NCI-H1105 treated with DMSO at 0.1 percent for 48 hours (cell line): ENCODE results near the gene TMEM121.
A peak's percentile ranks its signal among the peaks of the same experiment; 100 is the strongest.
"Not testable (repeated sequence)": the region's sequence is repeated elsewhere in the genome, so short reads cannot be mapped to it uniquely, and the experiment has no call there.

Experiments used
- DNase-seq: peaks from one replicate; lab custom pipeline; 2025; lab: John Stamatoyannopoulos, UW

The TMEM121 gene

DNA sequence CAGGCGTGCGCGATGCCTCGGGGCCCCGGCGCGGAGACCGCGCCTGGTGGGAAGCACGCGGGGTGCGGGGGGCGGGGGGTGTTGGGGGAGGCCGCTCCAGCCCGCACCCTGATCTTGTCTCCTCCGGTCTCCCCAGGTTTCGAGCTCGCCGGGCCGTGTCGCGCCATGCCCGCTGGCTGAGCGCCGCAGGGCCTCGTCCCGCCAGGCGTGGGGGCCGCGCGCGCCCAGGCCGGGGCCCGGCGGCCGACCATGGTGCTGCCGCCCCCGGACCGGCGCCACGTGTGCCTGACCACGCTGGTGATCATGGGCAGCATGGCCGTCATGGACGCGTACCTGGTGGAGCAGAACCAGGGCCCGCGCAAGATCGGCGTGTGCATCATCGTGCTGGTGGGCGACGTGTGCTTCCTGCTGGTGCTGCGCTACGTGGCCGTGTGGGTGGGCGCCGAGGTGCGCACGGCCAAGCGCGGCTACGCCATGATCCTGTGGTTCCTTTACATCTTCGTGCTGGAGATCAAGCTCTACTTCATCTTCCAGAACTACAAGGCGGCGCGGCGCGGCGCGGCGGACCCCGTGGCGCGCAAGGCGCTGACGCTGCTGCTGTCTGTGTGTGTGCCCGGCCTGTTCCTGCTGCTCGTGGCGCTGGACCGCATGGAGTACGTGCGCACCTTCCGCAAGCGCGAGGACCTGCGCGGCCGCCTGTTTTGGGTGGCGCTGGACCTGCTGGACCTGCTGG, 2.4 kb downstream of the TMEM121 start:
- DNase-seq, result no peak

DNA sequence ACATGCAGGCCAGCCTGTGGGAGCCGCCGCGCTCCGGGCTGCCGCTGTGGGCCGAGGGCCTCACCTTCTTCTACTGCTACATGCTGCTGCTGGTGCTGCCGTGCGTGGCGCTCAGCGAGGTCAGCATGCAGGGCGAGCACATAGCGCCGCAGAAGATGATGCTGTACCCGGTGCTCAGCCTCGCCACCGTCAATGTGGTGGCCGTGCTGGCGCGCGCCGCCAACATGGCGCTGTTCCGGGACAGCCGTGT, 2.9 kb downstream of the TMEM121 start:
- DNase-seq, result no peak

- DNase-seq, result no peak
Measured at GRCh38 chr14:105529569-105530284, 3.3 kb downstream of the TMEM121 start.

DNA sequence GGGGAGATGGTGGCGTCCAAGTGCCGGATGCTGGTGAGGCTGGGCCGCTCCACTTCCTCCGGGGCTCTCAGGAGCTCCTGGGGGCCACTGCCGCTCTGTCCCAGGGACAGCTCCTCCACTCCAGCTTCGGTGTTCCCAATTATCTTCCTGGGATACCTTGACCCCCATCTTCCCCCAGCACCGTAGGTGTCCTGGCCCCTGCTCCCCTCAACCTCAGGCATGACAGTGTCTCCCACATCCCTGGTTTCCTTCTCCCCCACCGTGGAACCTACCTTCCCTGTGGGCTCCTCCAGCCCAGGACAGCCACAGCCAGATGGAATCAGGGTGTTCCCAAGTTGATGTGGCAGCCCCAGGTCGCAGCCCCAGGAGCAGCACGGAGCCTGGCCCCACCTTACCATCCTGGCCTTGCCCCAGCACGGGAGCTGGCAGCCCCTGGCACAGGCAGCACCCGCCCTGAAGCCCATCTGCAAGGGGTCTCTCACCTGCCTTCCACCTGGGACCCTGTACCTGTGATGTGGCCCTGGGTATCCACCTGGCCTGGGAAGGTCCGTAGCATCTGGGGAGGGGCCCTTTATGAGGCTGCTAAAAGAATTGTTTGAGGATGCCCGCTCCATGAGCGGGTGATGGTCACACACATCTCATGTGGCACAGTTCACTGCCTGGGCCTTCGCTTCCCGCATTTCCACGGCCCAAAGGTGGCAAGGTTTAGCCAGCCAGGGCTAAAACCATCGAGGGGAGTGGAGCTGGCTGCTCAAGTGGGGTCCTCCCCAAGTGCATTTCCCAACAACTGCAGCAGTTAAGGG, 4.1 kb downstream of the TMEM121 start:
- no peak for DNase-seq

DNA sequence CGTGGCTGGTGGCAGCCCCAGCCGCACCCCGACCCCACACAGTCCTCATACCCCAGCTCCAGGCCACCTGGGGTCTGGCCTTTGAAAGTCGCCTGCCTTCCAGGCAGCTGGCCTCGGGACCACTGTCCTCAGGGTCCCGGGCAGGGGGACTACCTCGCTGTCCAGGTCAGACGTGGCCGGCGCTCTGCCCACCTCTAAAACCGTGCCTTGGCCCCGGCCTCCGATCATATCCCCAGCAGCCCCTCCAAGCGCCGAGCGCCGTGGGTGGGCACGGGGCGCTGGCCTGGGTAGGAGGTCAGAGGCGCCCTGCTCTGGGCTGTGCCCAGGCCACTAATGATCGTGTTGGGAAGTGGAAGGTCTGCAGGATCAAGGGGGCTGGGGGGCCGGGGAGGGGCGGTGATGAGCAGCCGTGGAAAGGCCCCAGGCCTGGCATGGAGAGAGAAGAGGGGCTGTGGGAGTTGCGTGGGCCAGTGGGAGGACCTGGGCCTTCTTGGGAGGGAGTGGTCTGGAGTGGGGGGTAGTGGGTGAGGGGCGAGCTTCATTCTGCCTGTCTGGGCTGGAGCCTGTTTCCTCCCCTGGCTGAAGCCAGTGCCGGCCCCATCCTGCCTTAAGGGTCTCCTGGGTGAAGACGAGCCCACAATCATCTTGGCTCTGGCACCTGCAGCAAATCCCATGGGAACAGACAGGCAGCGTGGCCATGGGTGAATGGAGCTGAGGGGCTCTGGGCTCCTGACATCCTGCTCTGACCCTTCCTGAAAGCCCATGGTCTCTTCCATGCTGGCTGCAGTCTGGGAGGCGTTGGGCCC, 4.9 kb downstream of the TMEM121 start:
- no peak for DNase-seq

DNA sequence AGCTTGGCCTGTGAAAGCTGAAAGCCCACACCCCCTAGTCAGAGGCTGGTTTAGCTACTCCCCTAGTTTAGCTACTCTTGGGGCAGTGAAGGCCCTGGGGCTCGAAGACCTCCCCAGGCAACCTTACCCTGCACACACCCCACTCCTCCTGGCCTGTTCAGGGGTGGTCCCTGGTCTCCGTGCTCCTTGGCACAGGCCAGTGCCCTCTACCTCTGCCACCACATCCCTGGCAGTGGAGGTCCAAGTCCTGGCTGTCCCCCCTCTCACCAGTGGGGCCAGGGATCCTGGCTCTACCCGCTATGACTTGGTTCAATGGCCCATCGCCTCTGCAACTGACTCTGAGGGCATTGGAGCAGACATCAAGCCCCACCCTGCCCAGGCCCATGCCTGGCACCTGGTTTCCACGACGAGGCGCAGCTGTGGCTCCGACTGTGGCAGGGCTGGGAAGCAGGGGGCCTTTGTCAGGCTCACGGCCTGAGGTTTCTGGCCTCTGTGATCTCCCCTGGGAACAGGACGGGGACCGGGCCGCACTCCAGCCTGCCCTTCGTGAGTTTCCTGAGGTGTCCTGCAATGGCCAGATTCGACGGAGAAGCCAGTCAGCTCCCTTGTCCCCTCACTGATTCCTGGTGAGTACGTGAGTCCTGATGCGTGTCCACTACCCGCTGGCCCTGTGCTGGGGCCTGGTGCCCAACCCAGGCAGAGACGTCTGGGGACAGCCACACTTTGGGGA, 5.7 kb downstream of the TMEM121 start:
- no peak for DNase-seq

DNA sequence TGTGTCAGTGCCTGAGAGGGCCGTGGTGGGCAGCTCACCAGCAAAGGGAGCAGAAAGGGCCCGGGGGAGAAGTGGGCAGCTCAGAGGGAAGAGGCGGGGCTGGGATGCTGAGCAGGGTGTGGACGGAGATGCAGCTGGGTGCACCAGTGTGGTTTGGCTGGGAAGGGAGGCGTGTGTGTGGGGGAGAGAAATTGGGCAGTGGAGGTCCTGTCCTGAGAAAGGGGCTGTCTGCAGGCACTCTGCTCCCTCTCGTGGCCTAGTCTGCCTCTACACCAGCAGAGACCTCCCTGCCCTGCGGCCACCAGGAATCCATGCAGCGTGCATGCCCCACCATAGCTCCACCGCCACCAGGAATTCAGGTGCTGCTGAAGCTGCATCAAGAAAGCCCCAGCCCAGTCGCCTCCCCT, 6.4 kb downstream of the TMEM121 start:
- no peak for DNase-seq

GRCh38 chr14:105533391-105533790, 7.0 kb downstream of the TMEM121 start:
- DNase-seq, result no peak

- DNase-seq, result no peak
Measured at GRCh38 chr14:105533811-105534498, 7.6 kb downstream of the TMEM121 start.

GRCh38 chr14:105534586-105534985, 8.2 kb downstream of the TMEM121 start:
- no peak for DNase-seq

DNA sequence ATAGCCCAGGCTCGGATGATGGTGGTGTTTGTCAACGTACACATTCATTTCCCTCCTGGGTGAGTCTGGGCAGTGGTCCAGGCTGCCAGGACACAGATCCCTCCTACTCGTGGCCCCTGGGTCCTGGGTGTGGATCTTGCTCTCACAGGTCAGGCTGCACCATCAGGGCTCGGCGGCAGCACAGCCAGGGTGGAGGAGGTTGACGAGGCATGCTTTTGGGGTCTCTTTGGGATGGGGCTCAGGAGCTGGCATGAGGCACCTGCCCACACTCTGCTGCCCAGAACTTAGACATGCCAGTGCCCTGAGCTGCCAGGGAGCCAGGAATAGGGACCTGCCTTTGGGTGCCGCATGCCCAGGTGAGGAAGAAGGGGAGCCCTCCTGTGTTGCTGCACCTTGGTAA, 9.7 kb downstream of the TMEM121 start:
- no peak for DNase-seq

DNA sequence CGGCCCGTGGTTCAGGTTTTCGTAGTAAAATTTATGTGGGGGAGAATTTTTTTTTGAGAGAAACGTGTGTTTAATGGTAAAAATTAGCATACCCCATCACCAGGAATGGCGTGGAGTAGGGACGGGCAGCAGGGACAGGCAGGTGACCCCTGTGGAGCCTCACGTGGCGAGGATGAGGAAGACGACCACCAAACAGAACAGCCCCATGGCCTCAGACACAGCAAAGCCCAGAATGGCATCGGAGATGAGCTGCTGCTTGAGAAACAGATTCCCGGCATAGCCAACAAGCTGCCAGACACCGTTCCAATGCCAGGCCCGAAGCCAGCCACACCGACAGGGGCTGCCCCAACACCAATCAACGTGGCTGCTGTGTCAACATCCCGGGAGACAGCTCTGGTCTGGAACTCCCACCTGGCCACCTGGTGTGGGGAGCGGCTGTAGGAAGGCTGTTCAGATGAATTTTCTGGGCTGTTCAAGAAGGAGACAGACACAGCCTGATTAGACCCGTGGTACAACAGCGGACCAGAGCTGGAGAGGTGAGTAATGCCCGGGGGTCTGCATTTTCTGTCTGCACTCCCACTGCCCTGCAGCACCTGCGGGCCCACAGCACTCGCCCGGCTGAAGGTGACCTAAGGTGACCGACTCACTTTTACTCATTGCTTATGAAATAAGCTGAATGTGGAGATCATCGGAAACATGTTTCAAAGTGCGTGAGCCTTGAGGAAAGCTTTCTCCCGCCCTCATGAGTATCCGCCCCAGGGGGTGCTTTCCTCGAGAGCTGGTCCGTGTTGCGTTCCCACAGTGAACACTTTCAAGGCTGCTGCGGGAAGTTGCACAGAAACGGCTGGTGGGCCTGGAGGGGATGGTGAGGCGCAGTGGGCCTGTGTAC, 10.6 kb downstream of the TMEM121 start:
- no peak for DNase-seq

DNA sequence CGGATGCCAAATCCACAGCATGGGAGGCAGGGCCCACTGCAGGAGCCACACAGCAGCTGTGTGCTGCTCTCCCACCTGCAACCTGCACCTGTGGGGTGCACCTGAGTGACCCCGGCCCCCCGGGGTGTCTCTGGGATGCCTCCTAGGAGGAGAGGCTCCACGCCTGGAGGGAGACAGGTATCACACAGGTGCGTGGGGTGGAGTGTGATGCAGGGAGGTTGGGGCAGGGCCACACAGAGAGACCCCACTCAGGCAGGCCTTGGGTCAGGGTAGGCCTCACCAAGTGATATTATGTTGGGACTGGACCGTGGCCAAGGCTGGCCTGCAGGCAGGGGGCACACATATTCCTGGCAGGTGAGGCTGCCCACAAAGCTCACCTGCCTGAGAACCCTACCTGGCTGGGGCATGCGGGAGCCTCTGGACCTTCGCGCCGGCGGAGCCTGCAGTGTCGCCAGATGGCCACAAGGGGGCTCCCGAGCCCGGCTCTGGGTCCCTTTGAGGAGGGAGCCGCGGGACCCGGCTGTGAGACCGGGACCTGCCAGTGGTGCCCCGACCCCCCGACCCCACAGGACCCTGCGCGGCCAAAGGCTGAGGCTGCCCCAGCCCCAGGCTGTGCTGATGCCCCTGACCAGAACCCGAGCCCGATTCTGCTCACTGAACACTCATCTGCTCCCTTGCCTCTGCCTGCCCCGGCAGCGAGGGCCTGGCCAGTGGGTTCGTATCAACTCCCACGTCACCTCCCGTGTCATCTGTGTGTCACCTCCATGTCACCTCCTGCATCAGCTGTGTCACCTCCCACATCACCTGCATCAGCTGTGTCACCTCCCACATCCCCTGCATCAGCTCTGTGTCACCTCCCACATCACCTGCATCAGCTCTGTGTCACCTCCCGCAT, 11.4 kb downstream of the TMEM121 start:
- peak; percentile 15 for DNase-seq

GRCh38 chr14:105538481-105539049, 12.2 kb downstream of the TMEM121 start:
- DNase-seq, result no peak

GRCh38 chr14:105540811-105541210, 14.4 kb downstream of the TMEM121 start:
- DNase-seq, result no peak

GRCh38 chr14:105541218-105541875, 15.0 kb downstream of the TMEM121 start:
- no peak for DNase-seq

GRCh38 chr14:105545676-105546075, 19.3 kb downstream of the TMEM121 start:
- DNase-seq, result not testable (repeated sequence)

- DNase-seq, result not testable (repeated sequence)
Measured at GRCh38 chr14:105546410-105546809, 20.0 kb downstream of the TMEM121 start.
